HCT116 (cell line): Measurements from ENCODE around the gene SEC14L3. TPM values are rescaled to one million over a fixed set of nuclear protein-coding genes. Genes with fewer than 3 reads are reported as not detected.

Source experiments
- ATAC-seq: fragments of 200-7000 bp; cut with Tn5 transposase; 2 replicates; pipeline ENCODE4 v1.9.1; 2020; ENCODE audit warnings: mild to moderate bottlenecking, moderate library complexity
- BruUV-seq: library from RNA; stranded (reverse); fragments of 400-500 nt; replicated peaks from 2 replicates; lab custom pipeline; 2021; lab: Mats Ljungman, UMichigan
- CTCF ChIA-PET: fragments of 300-600 bp; sonication (Branson Sonifier 250); formaldehyde crosslinking; loops from one replicate; lab custom pipeline; 2021; ENCODE audit warnings: antibody characterized with exemption; lab: Charles Lee
- POLR2A ChIA-PET: fragments of 300-600, 350-600 bp; sonication (Branson Sonifier 250); formaldehyde crosslinking; loops from one replicate; lab custom pipeline; 2021; ENCODE audit warnings: antibody characterized with exemption; lab: Charles Lee
- RAD21 ChIA-PET, 2 experiments: fragments of 300-600 bp; sonication (Branson Sonifier 250); formaldehyde crosslinking; loops; one replicate each; lab custom pipeline; 2023; ENCODE audit warnings: low total read pairs in 2 of 2; ENCODE audit not compliant: uncharacterized antibody in 2 of 2, unreplicated experiment in 2 of 2, low non-redundant PET in 1 of 2; lab: Charles Lee
- DNase-seq: peaks from one replicate; pipeline ENCODE4 v3.0.0-alpha.2; 2010; ENCODE audit warnings: low read depth, low spot score
- H2AFZ ChIP-seq: fragments of 200-600 bp; shearing (Covaris generic), sonication (generic); 2 replicates; pipeline ENCODE4 v1.6.1; 2017; ENCODE audit warnings: low read depth, mixed run types, mixed read lengths, antibody characterized with exemption, low read length; ENCODE audit not compliant: poor library complexity, severe bottlenecking
- H3K27ac ChIP-seq: 2 replicates; pipeline ENCODE4 v1.5.1; 2012; ENCODE audit warnings: low read depth, low read length
- H3K27me3 ChIP-seq: fragments of 200-600 bp; sonication (generic); 2 replicates; pipeline ENCODE4 v1.6.1; 2016; ENCODE audit warnings: mixed run types, low read length, mixed read lengths; ENCODE audit not compliant: insufficient read depth
- H3K36me3 ChIP-seq, 2 experiments: fragments of 200-500 bp in 1 of 2; fragments of 200-600 bp in 1 of 2; sonication (Bioruptor generic) in 1 of 2; sonication (generic) in 1 of 2; 2 replicates each; pipeline versions ENCODE4 v1.5.1 to v1.6.1; 2014 to 2016; ENCODE audit warnings: low read length in 2 of 2, inconsistent platforms in 1 of 2, mixed read lengths in 1 of 2, mixed run types in 1 of 2; ENCODE audit not compliant: insufficient read depth in 2 of 2, control insufficient read depth in 1 of 2
- H3K4me1 ChIP-seq, 2 experiments: fragments of 200-600 bp in 1 of 2; sonication (generic) in 1 of 2; 2 replicates each; pipeline versions ENCODE4 v1.5.1 to v1.6.1; 2012 to 2017; ENCODE audit warnings: low read length in 2 of 2, inconsistent platforms in 1 of 2, mild to moderate bottlenecking in 1 of 2, mixed read lengths in 1 of 2, mixed run types in 1 of 2, moderate library complexity in 1 of 2; ENCODE audit not compliant: insufficient read depth in 2 of 2, control insufficient read depth in 1 of 2
- H3K4me2 ChIP-seq: fragments of 200-600 bp; sonication (generic); 2 replicates; pipeline ENCODE4 v1.6.1; 2017; ENCODE audit warnings: mixed run types, low read length, mixed read lengths
- H3K4me3 ChIP-seq, 2 experiments: fragments of 200-600 bp in 1 of 2; sonication (generic) in 1 of 2; replicated peaks in 1 of 2; 2 replicates each; pipeline ENCODE4 v1.5.1; 2011 to 2016; ENCODE audit warnings: low read length in 2 of 2, control low read depth in 1 of 2, low read depth in 1 of 2, mild to moderate bottlenecking in 1 of 2, mixed read lengths in 1 of 2, mixed run types in 1 of 2
- H3K79me2 ChIP-seq: fragments of 200-600 bp; sonication (generic); 2 replicates; pipeline ENCODE4 v1.6.1; 2017; ENCODE audit warnings: mild to moderate bottlenecking, mixed run types, low read length, moderate library complexity, mixed read lengths; ENCODE audit not compliant: insufficient read depth
- H3K9ac ChIP-seq: fragments of 200-600 bp; sonication (generic); 2 replicates; pipeline ENCODE4 v1.6.1; 2016; ENCODE audit warnings: low read length, mixed read lengths
- H3K9me2 ChIP-seq: fragments of 200-600 bp; sonication (generic), shearing (Covaris generic); 2 replicates; pipeline ENCODE4 v1.6.1; 2017; ENCODE audit warnings: mixed run types, mild to moderate bottlenecking, moderate library complexity; ENCODE audit not compliant: insufficient read depth
- H3K9me3 ChIP-seq, 2 experiments: fragments of 200-500 bp in 1 of 2; fragments of 200-600 bp in 1 of 2; sonication (Bioruptor generic) in 1 of 2; sonication (generic) in 1 of 2; 2 replicates each; pipeline ENCODE4 v1.6.1; 2014 to 2017; ENCODE audit warnings: low read length in 2 of 2, mixed read lengths in 2 of 2, inconsistent platforms in 1 of 2, low read depth in 1 of 2, mild to moderate bottlenecking in 1 of 2, mixed run types in 1 of 2, moderate library complexity in 1 of 2; ENCODE audit not compliant: control insufficient read depth in 1 of 2, insufficient read depth in 1 of 2
- H4K20me1 ChIP-seq: fragments of 200-600 bp; sonication (generic), shearing (Covaris generic); 2 replicates; pipeline ENCODE4 v1.6.1; 2017; ENCODE audit warnings: mixed run types, mild to moderate bottlenecking, moderate library complexity; ENCODE audit not compliant: insufficient read depth
- CBX3 ChIP-seq: IDR thresholded peaks from 2 replicates; pipeline ENCODE4 v1.6.1; 2012; ENCODE audit warnings: low read depth
- CTCF ChIP-seq, 3 experiments: fragments of 200-600 bp in 1 of 3; sonication (generic) in 1 of 3; IDR thresholded peaks in 2 of 3; conservative IDR thresholded peaks in 1 of 3; 2 replicates each; pipeline ENCODE4 v1.5.1; 2012 to 2017; ENCODE audit warnings: low read depth in 2 of 3, low read length in 2 of 3, antibody characterized with exemption in 1 of 3, borderline replicate concordance in 1 of 3, control low read depth in 1 of 3, mild to moderate bottlenecking in 1 of 3, mixed read lengths in 1 of 3, mixed run types in 1 of 3, moderate library complexity in 1 of 3; ENCODE audit not compliant: insufficient read depth in 1 of 3
- ELF1 ChIP-seq: IDR thresholded peaks from 2 replicates; pipeline ENCODE4 v1.6.1; 2012; ENCODE audit warnings: low read depth, borderline replicate concordance
- EZH2 ChIP-seq: fragments of 200-600 bp; sonication (generic); IDR thresholded peaks from 2 replicates; pipeline ENCODE4 v1.6.1; 2017; ENCODE audit warnings: antibody characterized with exemption, mixed run types
- EZH2phosphoT487 ChIP-seq: fragments of 200-600 bp; IDR thresholded peaks from 2 replicates; pipeline ENCODE4 v1.6.1; 2018; ENCODE audit warnings: antibody characterized with exemption, borderline replicate concordance
- JUND ChIP-seq: IDR thresholded peaks from 2 replicates; pipeline ENCODE4 v1.6.1; 2012
- MAX ChIP-seq: IDR thresholded peaks from 2 replicates; pipeline ENCODE4 v1.6.1; 2012
- POLR2AphosphoS5 ChIP-seq: IDR thresholded peaks from 2 replicates; pipeline ENCODE4 v1.6.1; 2011; ENCODE audit warnings: mild to moderate bottlenecking, low read depth, low read length, moderate library complexity
- RAD21 ChIP-seq: IDR thresholded peaks from 2 replicates; pipeline ENCODE4 v1.6.1; 2012; ENCODE audit warnings: low read depth, mild to moderate bottlenecking
- SIN3A ChIP-seq: IDR thresholded peaks from 2 replicates; pipeline ENCODE4 v1.6.1; 2012; ENCODE audit warnings: low read depth
- SP1 ChIP-seq: IDR thresholded peaks from 2 replicates; pipeline ENCODE4 v1.6.1; 2012; ENCODE audit warnings: low read depth
- SRF ChIP-seq: IDR thresholded peaks from 2 replicates; pipeline ENCODE4 v1.6.1; 2012; ENCODE audit warnings: low read depth
- TCF7L2 ChIP-seq: IDR thresholded peaks from 2 replicates; pipeline ENCODE4 v1.7.0; 2011; ENCODE audit warnings: borderline replicate concordance, inconsistent platforms; ENCODE audit not compliant: insufficient read depth, insufficient read length; ENCODE audit errors: extremely low read depth
- YY1 ChIP-seq: IDR thresholded peaks from 2 replicates; pipeline ENCODE4 v1.6.1; 2011; ENCODE audit warnings: low read length, low read depth, moderate library complexity, mild to moderate bottlenecking; ENCODE audit not compliant: insufficient replicate concordance; ENCODE audit errors: extremely low read depth
- ZFX ChIP-seq: fragments of 450-650 bp; IDR thresholded peaks from 2 replicates; pipeline ENCODE4 v1.6.1; 2017
- intact Hi-C: fragments of 100-400 bp; cut with micrococcal nuclease; formaldehyde crosslinking; loops from 2 replicates; pipeline ENCODE4 v1.10.0; 2022
- total RNA-seq: library from RNA; stranded (reverse); gene quantifications from one replicate; pipeline ENCODE4 v1.2.1, GENCODE V29; 2021; ENCODE audit not compliant: unreplicated experiment
- TF ChIP-seq, protein P1 (sequence below): IDR thresholded peaks from 2 replicates; pipeline ENCODE4 v1.6.1; 2012; ENCODE audit warnings: low read depth
- TF ChIP-seq, protein P2 (sequence below): IDR thresholded peaks from 2 replicates; pipeline ENCODE4 v1.6.1; 2011; ENCODE audit warnings: mild to moderate bottlenecking, low read length, moderate library complexity; ENCODE audit not compliant: insufficient replicate concordance; ENCODE audit errors: extremely low read depth
- TF ChIP-seq, protein P3 (sequence below): IDR thresholded peaks from 2 replicates; pipeline ENCODE4 v1.6.1; 2012

Gene SEC14L3
- total RNA-seq, 1 experiment from 2014 or later, result not detected

DNA sequence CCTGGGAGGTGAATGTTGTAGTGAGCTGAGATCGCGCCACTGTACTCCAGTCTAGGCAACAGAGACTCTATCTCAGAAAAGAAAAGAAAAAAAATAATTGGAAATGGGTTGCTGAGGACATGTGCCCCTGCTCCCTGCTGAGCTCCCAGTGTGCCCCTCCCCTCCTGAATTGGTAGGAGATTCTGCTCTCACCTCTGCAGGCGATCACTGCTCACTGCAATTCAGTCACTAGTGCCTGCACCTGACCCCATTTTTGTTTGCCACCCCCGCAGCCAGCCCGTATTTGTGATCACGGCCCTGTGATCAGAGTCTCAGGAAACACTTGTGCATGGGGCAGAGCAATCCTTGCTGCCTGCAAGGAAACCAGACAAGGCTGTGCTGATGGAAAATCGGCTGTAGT, 16.3 kb upstream of the SEC14L3 start:
- ATAC-seq (no peak), DNase-seq (no peak)
- intact Hi-C loops, result no loop called here
- ChIA-PET CTCF (no interaction called here), POLR2A (no interaction called here), RAD21 (no interaction called here)
- H3K4me2 ChIP-seq, result no peak overlapping the region
- H3K4me1 ChIP-seq, result peaks cover 0 to 7% of the 10 kb centered on the region in 2 experiments; a peak in 2 of 4 replicates
- no peak overlapping the region for H3K27ac ChIP-seq
- no peak overlapping the region for H3K4me3 ChIP-seq
- H3K9me2 ChIP-seq, result no peaks in the 10 kb centered on the region
- H3K9me3 ChIP-seq, result no peaks in the 10 kb centered on the region
- no peak for TF ChIP-seq MAX
- TF ChIP-seq, protein P1, sequence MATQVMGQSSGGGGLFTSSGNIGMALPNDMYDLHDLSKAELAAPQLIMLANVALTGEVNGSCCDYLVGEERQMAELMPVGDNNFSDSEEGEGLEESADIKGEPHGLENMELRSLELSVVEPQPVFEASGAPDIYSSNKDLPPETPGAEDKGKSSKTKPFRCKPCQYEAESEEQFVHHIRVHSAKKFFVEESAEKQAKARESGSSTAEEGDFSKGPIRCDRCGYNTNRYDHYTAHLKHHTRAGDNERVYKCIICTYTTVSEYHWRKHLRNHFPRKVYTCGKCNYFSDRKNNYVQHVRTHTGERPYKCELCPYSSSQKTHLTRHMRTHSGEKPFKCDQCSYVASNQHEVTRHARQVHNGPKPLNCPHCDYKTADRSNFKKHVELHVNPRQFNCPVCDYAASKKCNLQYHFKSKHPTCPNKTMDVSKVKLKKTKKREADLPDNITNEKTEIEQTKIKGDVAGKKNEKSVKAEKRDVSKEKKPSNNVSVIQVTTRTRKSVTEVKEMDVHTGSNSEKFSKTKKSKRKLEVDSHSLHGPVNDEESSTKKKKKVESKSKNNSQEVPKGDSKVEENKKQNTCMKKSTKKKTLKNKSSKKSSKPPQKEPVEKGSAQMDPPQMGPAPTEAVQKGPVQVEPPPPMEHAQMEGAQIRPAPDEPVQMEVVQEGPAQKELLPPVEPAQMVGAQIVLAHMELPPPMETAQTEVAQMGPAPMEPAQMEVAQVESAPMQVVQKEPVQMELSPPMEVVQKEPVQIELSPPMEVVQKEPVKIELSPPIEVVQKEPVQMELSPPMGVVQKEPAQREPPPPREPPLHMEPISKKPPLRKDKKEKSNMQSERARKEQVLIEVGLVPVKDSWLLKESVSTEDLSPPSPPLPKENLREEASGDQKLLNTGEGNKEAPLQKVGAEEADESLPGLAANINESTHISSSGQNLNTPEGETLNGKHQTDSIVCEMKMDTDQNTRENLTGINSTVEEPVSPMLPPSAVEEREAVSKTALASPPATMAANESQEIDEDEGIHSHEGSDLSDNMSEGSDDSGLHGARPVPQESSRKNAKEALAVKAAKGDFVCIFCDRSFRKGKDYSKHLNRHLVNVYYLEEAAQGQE, result no peak
- no peak for TF ChIP-seq TCF7L2
- no peak for TF ChIP-seq EZH2
- no peak for TF ChIP-seq ZFX
- no peak for TF ChIP-seq SIN3A
- TF ChIP-seq, protein P2, sequence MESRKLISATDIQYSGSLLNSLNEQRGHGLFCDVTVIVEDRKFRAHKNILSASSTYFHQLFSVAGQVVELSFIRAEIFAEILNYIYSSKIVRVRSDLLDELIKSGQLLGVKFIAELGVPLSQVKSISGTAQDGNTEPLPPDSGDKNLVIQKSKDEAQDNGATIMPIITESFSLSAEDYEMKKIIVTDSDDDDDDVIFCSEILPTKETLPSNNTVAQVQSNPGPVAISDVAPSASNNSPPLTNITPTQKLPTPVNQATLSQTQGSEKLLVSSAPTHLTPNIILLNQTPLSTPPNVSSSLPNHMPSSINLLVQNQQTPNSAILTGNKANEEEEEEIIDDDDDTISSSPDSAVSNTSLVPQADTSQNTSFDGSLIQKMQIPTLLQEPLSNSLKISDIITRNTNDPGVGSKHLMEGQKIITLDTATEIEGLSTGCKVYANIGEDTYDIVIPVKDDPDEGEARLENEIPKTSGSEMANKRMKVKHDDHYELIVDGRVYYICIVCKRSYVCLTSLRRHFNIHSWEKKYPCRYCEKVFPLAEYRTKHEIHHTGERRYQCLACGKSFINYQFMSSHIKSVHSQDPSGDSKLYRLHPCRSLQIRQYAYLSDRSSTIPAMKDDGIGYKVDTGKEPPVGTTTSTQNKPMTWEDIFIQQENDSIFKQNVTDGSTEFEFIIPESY, result no peak
- no peak for TF ChIP-seq POLR2AphosphoS5
- TF ChIP-seq ELF1, result no peak
- TF ChIP-seq SRF, result no peak
- no peak for TF ChIP-seq RAD21
- TF ChIP-seq SP1, result no peak
- no peak for TF ChIP-seq CTCF (IDR thresholded peaks at IDR 0.05 in 2 of 3, conservative IDR thresholded peaks at IDR 0.05 in 1 of 3; ENCODE audit: borderline replicate concordance in 1 of 3, insufficient read depth in 1 of 3, low read depth in 2 of 3, low read length in 2 of 3)
- TF ChIP-seq YY1, result no peak
- no peak for TF ChIP-seq EZH2phosphoT487
- no peak for TF ChIP-seq CBX3
- TF ChIP-seq, protein P3, sequence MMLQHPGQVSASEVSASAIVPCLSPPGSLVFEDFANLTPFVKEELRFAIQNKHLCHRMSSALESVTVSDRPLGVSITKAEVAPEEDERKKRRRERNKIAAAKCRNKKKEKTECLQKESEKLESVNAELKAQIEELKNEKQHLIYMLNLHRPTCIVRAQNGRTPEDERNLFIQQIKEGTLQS, result no peak
- TF ChIP-seq JUND, result no peak
- H4K20me1 ChIP-seq, result no peaks in the 10 kb centered on the region
- no peak overlapping the region for H2AFZ ChIP-seq
- H3K36me3 ChIP-seq, result no peaks in the 10 kb centered on the region
- BruUV-seq, result no TSS peak
- no peak overlapping the region for H3K9ac ChIP-seq
- H3K79me2 ChIP-seq, result no peaks in the 10 kb centered on the region
- no peaks in the 10 kb centered on the region for H3K27me3 ChIP-seq
